Thoracic aorta (tissue), 2 donors: ENCODE data around the gene ATAD3C. TPM values are rescaled to one million over a fixed set of nuclear protein-coding genes. Genes with fewer than 3 reads are reported as not detected.

Experiments
- ATAC-seq: fragments of 150-250 bp; one replicate; pipeline ENCODE4 v1.8.0; 2017; ENCODE audit warnings: low read depth; ENCODE audit not compliant: insufficient number of reproducible peaks, low FRiP score
- DNase-seq: peaks from one replicate; pipeline ENCODE4 v3.0.0-alpha.2; 2020; ENCODE audit warnings: low spot score
- H3K27ac ChIP-seq, 2 donors: fragments of 200-600 bp; sonication (generic); 1 replicate in 1 of 2; 2 replicates in 1 of 2; pipeline ENCODE4 v1.5.1; 2016; ENCODE audit warnings: mild to moderate bottlenecking in 2 of 2, moderate library complexity in 2 of 2
- H3K27me3 ChIP-seq: fragments of 200-600 bp; sonication (generic); replicated peaks from 2 replicates; pipeline ENCODE4 v1.6.0; 2016; ENCODE audit warnings: mild to moderate bottlenecking; ENCODE audit not compliant: insufficient read depth
- H3K36me3 ChIP-seq: fragments of 200-600 bp; sonication (generic); one replicate; pipeline ENCODE4 v1.5.1; 2016
- H3K4me1 ChIP-seq, 2 donors: fragments of 200-600 bp; sonication (generic); 1 replicate in 1 of 2; 2 replicates in 1 of 2; pipeline versions ENCODE4 v1.5.1 to v1.6.0; 2016; ENCODE audit warnings: low read depth in 2 of 2, mild to moderate bottlenecking in 1 of 2; ENCODE audit not compliant: control insufficient read depth in 1 of 2
- H3K4me3 ChIP-seq: fragments of 200-600 bp; sonication (generic); 2 replicates; pipeline ENCODE4 v1.5.1; 2016; ENCODE audit warnings: mild to moderate bottlenecking
- H3K9me3 ChIP-seq: fragments of 200-600 bp; sonication (generic); 2 replicates; pipeline ENCODE4 v1.5.1; 2016
- total RNA-seq, 2 donors: library from RNA; depleted of rRNA; stranded (reverse); fragments of >200 nt; gene quantifications; one replicate each; pipeline versions ENCODE4 v1.1.0 to v1.2.3, GENCODE V29; 2016
- TF ChIP-seq, protein P1 (sequence below): fragments of 200-600 bp; sonication (generic); IDR thresholded peaks from one replicate; pipeline ENCODE4 v1.5.1; 2019; ENCODE audit warnings: antibody characterized with exemption

ATAD3C gene
- total RNA-seq, 2 donors from 2014 or later = 0.27 TPM; not detected in 1

DNA sequence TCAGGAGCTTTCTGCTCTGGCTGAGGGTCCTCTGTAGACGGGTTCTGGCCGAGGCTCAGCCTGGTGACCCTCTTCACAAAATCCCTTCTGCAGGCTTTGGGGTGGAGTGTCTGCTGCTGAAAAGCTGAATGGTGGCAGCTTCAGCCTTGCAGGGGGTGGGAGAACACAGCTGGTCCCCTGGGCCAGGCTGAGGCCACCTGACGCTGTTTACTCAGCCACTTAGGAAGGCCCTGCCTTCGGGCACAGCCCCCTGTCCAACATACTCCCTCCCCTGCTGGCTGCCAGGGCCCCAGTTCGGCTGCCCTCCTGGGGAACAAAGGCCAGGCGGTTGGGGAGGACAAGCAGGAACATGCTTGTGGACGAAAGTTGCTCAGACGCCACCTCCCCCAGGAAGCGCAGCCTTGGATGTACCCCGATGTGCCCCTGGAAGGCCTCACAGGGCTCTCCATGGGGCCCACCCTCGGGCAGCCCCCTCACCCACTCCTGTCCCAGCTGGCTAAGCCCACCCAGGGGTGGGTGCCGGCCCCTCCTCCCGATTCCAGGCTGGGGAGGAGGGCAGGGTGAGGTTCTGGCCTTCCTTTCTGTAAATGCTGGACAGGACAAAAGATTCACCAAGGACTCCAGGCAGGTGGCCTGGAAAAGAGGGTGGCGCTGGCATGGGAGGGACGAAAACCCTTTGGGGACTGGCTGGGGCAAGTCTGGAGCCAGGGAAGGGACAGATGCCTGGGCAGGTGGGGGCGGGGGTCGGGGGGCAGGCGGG lies 28.2 kb upstream of the ATAD3C start, which contains the start of gene ANKRD65:
TSS of gene ANKRD65 (minus strand) at position 130 of the 760 bp plus-strand sequence. CDS start 271 bp downstream, outside the sequence.
- no peaks in the 10 kb centered on the region for H3K27me3 ChIP-seq
- no peak within 1 kb of the TSS for H3K4me3 ChIP-seq
- no peaks in the 10 kb centered on the region for H3K4me1 ChIP-seq
- no peaks in the 10 kb centered on the region for H3K36me3 ChIP-seq
- DNase-seq (no peak), ATAC-seq (no peak)
- no peak within 1 kb of the TSS for H3K27ac ChIP-seq
- no peaks in the 10 kb centered on the region for H3K9me3 ChIP-seq
- TF ChIP-seq, protein P1, sequence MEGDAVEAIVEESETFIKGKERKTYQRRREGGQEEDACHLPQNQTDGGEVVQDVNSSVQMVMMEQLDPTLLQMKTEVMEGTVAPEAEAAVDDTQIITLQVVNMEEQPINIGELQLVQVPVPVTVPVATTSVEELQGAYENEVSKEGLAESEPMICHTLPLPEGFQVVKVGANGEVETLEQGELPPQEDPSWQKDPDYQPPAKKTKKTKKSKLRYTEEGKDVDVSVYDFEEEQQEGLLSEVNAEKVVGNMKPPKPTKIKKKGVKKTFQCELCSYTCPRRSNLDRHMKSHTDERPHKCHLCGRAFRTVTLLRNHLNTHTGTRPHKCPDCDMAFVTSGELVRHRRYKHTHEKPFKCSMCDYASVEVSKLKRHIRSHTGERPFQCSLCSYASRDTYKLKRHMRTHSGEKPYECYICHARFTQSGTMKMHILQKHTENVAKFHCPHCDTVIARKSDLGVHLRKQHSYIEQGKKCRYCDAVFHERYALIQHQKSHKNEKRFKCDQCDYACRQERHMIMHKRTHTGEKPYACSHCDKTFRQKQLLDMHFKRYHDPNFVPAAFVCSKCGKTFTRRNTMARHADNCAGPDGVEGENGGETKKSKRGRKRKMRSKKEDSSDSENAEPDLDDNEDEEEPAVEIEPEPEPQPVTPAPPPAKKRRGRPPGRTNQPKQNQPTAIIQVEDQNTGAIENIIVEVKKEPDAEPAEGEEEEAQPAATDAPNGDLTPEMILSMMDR = no peak

DNA sequence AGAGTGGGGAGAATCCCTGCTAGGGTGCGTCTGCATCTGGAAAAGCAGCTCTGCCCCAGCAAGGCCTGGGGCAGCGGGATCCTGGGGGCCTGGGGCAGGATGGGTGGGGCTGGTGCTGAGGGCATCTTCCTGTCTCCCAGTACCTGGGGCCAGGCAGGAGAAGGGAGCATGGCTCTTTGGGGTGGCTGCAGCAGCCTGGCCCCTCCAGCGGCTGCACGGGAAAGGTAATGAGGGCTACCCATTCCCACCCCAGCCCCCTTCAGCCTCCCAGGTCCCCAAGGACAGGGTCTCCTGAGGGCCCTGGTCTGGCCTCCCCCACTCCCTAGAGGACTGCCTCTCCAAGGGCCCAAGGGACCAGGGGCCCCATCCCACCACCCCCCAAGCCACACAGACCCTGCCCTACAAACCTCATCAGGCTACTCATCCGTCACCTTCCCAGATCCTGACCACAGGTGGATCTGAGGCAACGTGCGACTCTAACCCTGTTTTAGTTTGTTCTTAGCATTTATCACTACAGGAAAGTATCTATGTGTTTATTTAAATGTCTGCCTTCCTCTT lies 27.5 kb upstream of the ATAD3C start:
- Histone ChIP-seq H3K4me3 (no peak overlapping the region), H3K9me3 (no peaks in the 10 kb centered on the region), H3K36me3 (no peaks in the 10 kb centered on the region), H3K4me1 (no peaks in the 10 kb centered on the region), H3K27ac (no peak overlapping the region), H3K27me3 (no peaks in the 10 kb centered on the region)
- TF ChIP-seq, protein P1 = no peak
- DNase-seq (no peak), ATAC-seq (no peak)

DNA sequence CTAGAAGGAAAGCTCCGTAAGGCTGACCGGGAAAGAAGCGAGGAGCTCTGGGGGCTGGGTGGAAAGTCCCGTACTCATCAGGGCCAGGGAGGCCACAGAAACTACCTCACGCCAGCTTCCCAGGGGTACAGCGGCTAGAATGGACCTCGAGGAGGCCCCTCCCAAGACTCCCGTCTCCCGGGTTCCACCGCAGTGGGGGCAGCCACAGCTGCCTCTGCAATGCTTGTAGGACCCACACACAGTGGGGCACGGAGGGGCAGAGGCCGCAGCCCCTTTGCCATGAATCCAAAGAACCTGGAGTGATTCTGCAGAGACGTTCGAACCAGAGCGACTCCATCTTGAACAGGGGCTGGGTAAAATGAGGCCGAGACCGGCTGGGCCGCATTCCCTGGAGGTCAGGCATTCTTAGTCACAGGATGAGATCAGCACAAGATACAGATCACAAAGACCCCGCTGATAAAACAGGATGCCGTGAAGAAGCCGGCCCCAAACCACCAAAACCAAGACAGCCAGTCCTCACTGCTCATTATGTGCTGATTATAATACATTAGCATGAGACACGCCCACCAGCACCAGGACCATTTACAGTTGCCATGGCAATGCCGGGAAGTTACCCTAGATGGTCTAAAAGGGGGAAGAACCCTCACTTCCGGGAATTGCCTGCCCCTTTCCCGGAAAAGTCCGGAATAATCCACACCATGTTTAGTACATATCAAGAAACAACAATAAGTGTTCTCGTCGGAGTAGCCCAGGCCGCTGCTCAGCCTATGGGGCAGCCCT lies 26.8 kb upstream of the ATAD3C start:
- no peak overlapping the region for H3K27ac ChIP-seq
- no peaks in the 10 kb centered on the region for H3K27me3 ChIP-seq
- no peaks in the 10 kb centered on the region for H3K36me3 ChIP-seq
- no peaks in the 10 kb centered on the region for H3K9me3 ChIP-seq
- DNase-seq (no peak), ATAC-seq (no peak)
- TF ChIP-seq, protein P1 = no peak
- no peak overlapping the region for H3K4me3 ChIP-seq
- H3K4me1 ChIP-seq = peaks cover 0 to 3% of the 10 kb centered on the region in 2 donors

DNA sequence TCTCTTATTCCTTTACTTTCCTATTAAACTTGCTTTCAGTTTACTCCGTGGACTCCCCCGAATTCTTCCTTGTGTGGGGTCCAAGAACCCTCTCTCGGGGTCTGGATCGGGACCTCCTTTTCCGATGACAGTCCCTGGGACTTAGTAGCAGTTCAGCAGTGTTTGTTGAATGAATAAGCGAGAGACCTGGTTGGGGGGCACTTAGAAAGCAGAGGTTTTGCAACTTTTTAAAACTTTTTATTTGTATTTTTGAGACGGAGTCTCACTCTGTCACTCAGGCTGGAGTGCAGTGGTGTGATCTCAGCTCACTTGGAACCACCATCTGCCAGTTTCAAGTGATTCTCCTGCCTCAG lies 26.3 kb upstream of the ATAD3C start:
- H3K27ac ChIP-seq = no peak overlapping the region
- DNase-seq = no peak
- no peaks in the 10 kb centered on the region for H3K27me3 ChIP-seq
- no peaks in the 10 kb centered on the region for H3K9me3 ChIP-seq
- no peak overlapping the region for H3K4me3 ChIP-seq
- TF ChIP-seq, protein P1 = no peak
- H3K4me1 ChIP-seq = peaks cover 0 to 3% of the 10 kb centered on the region in 2 donors
- ATAC-seq = no peak
- no peaks in the 10 kb centered on the region for H3K36me3 ChIP-seq

DNA sequence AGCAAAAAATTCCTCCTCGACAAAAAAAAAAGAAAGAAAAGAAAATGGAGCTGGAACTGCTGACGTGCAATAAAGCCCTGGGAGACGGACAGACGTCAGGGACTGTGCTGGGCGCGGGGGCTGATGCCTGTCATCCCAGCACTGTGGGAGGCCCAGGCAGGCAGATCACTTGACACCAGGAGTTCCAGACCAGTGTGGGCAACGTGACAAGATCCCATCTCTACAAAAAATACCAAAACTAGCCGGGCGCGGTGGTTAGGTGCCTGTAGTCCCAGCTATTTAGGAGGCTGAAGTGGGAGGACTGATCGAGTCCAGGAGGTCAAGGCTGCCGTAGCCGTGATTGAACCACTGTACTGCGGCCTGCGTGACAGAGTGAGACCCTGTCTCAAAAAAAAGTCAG lies 24.8 kb upstream of the ATAD3C start:
- Histone ChIP-seq H3K36me3 (no peaks in the 10 kb centered on the region), H3K4me1 (peaks cover 0 to 6% of the 10 kb centered on the region in 2 donors), H3K27ac (no peak overlapping the region), H3K9me3 (no peaks in the 10 kb centered on the region), H3K4me3 (no peak overlapping the region), H3K27me3 (no peaks in the 10 kb centered on the region)
- TF ChIP-seq, protein P1 = no peak
- DNase-seq (no peak), ATAC-seq (no peak)
